Measurements from ENCODE around the gene ARRB2. TPM values are rescaled to one million over a fixed set of nuclear protein-coding genes. Genes with fewer than 3 reads are reported as not detected.
A peak's percentile ranks its signal among the peaks of the same experiment; 100 is the strongest.

The ARRB2 gene
- total RNA-seq, 1 donor from 2014 or later: 47.4 TPM

DNA sequence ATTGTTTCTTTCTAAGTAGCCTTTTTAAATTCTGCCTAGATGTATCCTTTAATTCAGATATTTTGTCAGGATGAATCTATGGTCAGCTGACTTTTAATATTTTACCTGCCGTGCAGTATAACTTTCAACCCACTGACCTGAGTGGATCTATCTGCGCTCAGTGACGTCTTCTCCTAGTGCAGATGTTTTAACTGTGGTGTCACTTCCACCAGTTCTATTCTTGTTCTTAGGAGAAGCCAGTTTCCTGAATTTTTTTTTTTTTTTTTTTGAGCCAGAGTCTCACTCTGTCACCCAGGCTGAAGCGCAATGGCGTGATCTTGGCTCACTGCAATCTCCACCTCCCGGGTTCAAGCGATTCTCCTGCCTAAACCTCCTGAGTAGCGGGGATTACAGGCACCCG, 56.3 kb downstream of the ARRB2 start:
- Mint-ChIP-seq H3K27me3 (peaks cover 8% of the 10 kb centered on the region), H3K4me3 (no peak overlapping the region), H3K9me3 (no peaks in the 10 kb centered on the region), H3K36me3 (no peaks in the 10 kb centered on the region), H3K4me1 (ENCODE audit: unreplicated experiment) (no peaks in the 10 kb centered on the region), H3K27ac (no peak overlapping the region)
- DNase-seq (ENCODE audit: extremely low spot score, unreplicated experiment): no peak
- TF ChIP-seq, protein P1, sequence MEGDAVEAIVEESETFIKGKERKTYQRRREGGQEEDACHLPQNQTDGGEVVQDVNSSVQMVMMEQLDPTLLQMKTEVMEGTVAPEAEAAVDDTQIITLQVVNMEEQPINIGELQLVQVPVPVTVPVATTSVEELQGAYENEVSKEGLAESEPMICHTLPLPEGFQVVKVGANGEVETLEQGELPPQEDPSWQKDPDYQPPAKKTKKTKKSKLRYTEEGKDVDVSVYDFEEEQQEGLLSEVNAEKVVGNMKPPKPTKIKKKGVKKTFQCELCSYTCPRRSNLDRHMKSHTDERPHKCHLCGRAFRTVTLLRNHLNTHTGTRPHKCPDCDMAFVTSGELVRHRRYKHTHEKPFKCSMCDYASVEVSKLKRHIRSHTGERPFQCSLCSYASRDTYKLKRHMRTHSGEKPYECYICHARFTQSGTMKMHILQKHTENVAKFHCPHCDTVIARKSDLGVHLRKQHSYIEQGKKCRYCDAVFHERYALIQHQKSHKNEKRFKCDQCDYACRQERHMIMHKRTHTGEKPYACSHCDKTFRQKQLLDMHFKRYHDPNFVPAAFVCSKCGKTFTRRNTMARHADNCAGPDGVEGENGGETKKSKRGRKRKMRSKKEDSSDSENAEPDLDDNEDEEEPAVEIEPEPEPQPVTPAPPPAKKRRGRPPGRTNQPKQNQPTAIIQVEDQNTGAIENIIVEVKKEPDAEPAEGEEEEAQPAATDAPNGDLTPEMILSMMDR (conservative IDR thresholded peaks at IDR 0.05): no peak

DNA sequence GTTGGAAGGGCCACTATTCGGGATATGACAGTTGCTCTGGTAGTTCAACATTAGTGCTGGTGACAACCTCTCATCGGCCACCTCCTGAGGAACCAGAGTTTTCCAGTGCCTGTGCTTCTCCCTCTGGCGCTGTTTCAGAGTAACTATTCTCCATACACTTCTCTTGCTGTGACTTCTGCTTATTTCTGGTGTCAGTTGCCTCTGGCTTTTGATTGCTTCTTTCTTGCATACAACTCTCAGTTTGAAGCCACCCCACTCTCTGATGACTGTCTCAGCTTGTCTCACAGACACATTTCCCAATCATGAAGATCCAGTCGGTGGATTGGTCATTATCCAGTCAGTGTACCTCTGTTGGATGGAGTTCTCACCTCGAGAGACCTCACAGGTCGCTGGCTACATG, 57.9 kb downstream of the ARRB2 start:
- TF ChIP-seq, protein P1 (conservative IDR thresholded peaks at IDR 0.05): no peak
- no peak for DNase-seq (ENCODE audit: extremely low spot score, unreplicated experiment)
- H3K27me3 Mint-ChIP-seq: peaks cover 18% of the 10 kb centered on the region
- H3K4me1 Mint-ChIP-seq (ENCODE audit: unreplicated experiment): no peaks in the 10 kb centered on the region
- H3K27ac Mint-ChIP-seq: no peak overlapping the region
- no peaks in the 10 kb centered on the region for H3K9me3 Mint-ChIP-seq
- H3K36me3 Mint-ChIP-seq: no peaks in the 10 kb centered on the region
- no peak overlapping the region for H3K4me3 Mint-ChIP-seq

DNA sequence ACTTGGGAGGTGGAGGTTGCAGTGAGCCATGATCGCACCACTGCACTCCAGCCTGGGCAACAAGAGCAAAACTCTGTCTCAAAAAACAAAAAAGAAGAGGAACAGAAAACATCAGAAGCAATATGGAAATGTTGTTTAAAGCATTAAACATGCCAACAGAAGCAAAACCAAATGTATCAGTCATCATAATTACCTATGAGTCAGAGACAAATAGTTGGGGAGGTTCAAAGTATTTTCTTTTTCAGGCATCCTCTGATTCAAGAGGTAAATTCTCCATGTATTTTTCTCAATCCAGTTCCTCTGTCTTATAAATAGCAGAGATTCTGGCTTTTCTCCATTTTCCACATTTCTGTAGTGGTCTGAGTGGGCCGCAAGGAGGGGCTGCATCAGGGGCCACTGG, 59.2 kb downstream of the ARRB2 start:
- no peaks in the 10 kb centered on the region for H3K9me3 Mint-ChIP-seq
- DNase-seq (ENCODE audit: extremely low spot score, unreplicated experiment): no peak
- H3K36me3 Mint-ChIP-seq: no peaks in the 10 kb centered on the region
- peaks cover 20% of the 10 kb centered on the region for H3K27me3 Mint-ChIP-seq
- H3K27ac Mint-ChIP-seq: peak overlapping the region; percentile 50
- no peak overlapping the region for H3K4me3 Mint-ChIP-seq
- H3K4me1 Mint-ChIP-seq (ENCODE audit: unreplicated experiment): no peaks in the 10 kb centered on the region
- TF ChIP-seq, protein P1 (conservative IDR thresholded peaks at IDR 0.05): no peak

Other genes with a start within 250 kb of the ARRB2 start
- gene SPNS2, start 211.8 kb upstream of the ARRB2 start, total RNA-seq (ENCODE audit: low replicate concordance): 16.1 and 36.7 TPM in 2 replicates
- gene MYBBP1A, start 155.2 kb upstream of the ARRB2 start, total RNA-seq (ENCODE audit: low replicate concordance): 63.7 and 66.0 TPM in 2 replicates
- gene GGT6, start 150.1 kb upstream of the ARRB2 start, total RNA-seq (ENCODE audit: low replicate concordance): 1.0 and 1.4 TPM in 2 replicates
- 19.4 and 25.5 TPM in 2 replicates for gene SMTNL2, start 126.1 kb upstream of the ARRB2 start, total RNA-seq (ENCODE audit: low replicate concordance)
- 2.1 and 4.9 TPM in 2 replicates for gene ALOX15, start 69.0 kb upstream of the ARRB2 start, total RNA-seq (ENCODE audit: low replicate concordance)
- gene PELP1, start 6.5 kb upstream of the ARRB2 start, total RNA-seq (ENCODE audit: low replicate concordance): 72.7 and 92.9 TPM in 2 replicates
- gene MED11, start 20.8 kb downstream of the ARRB2 start, total RNA-seq (ENCODE audit: low replicate concordance): 17.6 and 21.8 TPM in 2 replicates
- 0.70 and 1.4 TPM in 2 replicates for gene ZMYND15, start 29.2 kb downstream of the ARRB2 start, total RNA-seq (ENCODE audit: low replicate concordance)
- 15.2 and 23.0 TPM in 2 replicates for gene CXCL16, start 29.3 kb downstream of the ARRB2 start, total RNA-seq (ENCODE audit: low replicate concordance)
- 5.3 and 9.6 TPM in 2 replicates for gene TM4SF5, start 61.3 kb downstream of the ARRB2 start, total RNA-seq (ENCODE audit: low replicate concordance)
- 1.2 and 1.8 TPM in 2 replicates for gene VMO1, start 75.7 kb downstream of the ARRB2 start, total RNA-seq (ENCODE audit: low replicate concordance)
- 4.7 and 9.8 TPM in 2 replicates for gene GLTPD2, start 78.3 kb downstream of the ARRB2 start, total RNA-seq (ENCODE audit: low replicate concordance)
- 117 and 124 TPM in 2 replicates for gene PSMB6, start 85.5 kb downstream of the ARRB2 start, total RNA-seq (ENCODE audit: low replicate concordance)
- gene PLD2, start 96.5 kb downstream of the ARRB2 start, total RNA-seq (ENCODE audit: low replicate concordance): 58.7 and 69.3 TPM in 2 replicates
- gene MINK1, start 122.7 kb downstream of the ARRB2 start, total RNA-seq (ENCODE audit: low replicate concordance): 111 and 204 TPM in 2 replicates
- gene C17orf107, start 188.9 kb downstream of the ARRB2 start, total RNA-seq (ENCODE audit: low replicate concordance): 4.4 and 9.3 TPM in 2 replicates
- gene CHRNE, start 192.5 kb downstream of the ARRB2 start, total RNA-seq (ENCODE audit: low replicate concordance): 0.27 and 0.52 TPM in 2 replicates
- not detected in 2 replicates for gene GP1BA, start 221.6 kb downstream of the ARRB2 start, total RNA-seq (ENCODE audit: low replicate concordance)
- gene SLC25A11, start 229.4 kb downstream of the ARRB2 start, total RNA-seq (ENCODE audit: low replicate concordance): 60.2 and 63.6 TPM in 2 replicates
- gene RNF167, start 229.6 kb downstream of the ARRB2 start, total RNA-seq (ENCODE audit: low replicate concordance): 98.8 and 132 TPM in 2 replicates
- gene PFN1, start 237.9 kb downstream of the ARRB2 start, total RNA-seq (ENCODE audit: low replicate concordance): 404 and 455 TPM in 2 replicates
- 4.8 and 24.0 TPM in 2 replicates for gene ENO3, start 240.5 kb downstream of the ARRB2 start, total RNA-seq (ENCODE audit: low replicate concordance)

Measured in type B pancreatic cell (in vitro differentiated cells).